Measurements from ENCODE around the gene CCDC196.

Gene CCDC196

GRCh38 chr14:66509874-66510273, 23.7 kb downstream of the CCDC196 start:
- TF ChIP-seq, protein P1, sequence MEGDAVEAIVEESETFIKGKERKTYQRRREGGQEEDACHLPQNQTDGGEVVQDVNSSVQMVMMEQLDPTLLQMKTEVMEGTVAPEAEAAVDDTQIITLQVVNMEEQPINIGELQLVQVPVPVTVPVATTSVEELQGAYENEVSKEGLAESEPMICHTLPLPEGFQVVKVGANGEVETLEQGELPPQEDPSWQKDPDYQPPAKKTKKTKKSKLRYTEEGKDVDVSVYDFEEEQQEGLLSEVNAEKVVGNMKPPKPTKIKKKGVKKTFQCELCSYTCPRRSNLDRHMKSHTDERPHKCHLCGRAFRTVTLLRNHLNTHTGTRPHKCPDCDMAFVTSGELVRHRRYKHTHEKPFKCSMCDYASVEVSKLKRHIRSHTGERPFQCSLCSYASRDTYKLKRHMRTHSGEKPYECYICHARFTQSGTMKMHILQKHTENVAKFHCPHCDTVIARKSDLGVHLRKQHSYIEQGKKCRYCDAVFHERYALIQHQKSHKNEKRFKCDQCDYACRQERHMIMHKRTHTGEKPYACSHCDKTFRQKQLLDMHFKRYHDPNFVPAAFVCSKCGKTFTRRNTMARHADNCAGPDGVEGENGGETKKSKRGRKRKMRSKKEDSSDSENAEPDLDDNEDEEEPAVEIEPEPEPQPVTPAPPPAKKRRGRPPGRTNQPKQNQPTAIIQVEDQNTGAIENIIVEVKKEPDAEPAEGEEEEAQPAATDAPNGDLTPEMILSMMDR (IDR thresholded peaks at IDR 0.05; ENCODE audit: low read depth, low read length, poor library complexity, severe bottlenecking): no peak
- TF ChIP-seq EZH2phosphoT487 (IDR thresholded peaks at IDR 0.05; ENCODE audit: borderline replicate concordance, low read length): no peak
- peaks cover 28% of the 10 kb centered on the region for H4K20me1 ChIP-seq (ENCODE audit: control insufficient read depth, insufficient read depth, low read depth, low read length)
- no peaks in the 10 kb centered on the region for H3K27me3 ChIP-seq (ENCODE audit: control insufficient read depth, low read length)
- peak overlapping the region; percentile 85 for H3K4me2 ChIP-seq (ENCODE audit: low read length)
- H3K9me2 ChIP-seq (replicated peaks; ENCODE audit: control insufficient read depth, low read length): no peaks in the 10 kb centered on the region
- H3K36me3 ChIP-seq (ENCODE audit: control insufficient read depth, low read length): peaks cover 6% of the 10 kb centered on the region; the same call in 1 of the 2 replicates
- no peak overlapping the region for H3K27ac ChIP-seq (ENCODE audit: low read depth, low read length)
- H3K79me2 ChIP-seq (ENCODE audit: control insufficient read depth, low read length): peaks cover 81% of the 10 kb centered on the region
- H3F3A ChIP-seq (ENCODE audit: control insufficient read depth, insufficient read depth): peaks cover 11% of the 10 kb centered on the region; the same call in 1 of the 2 replicates
- H3K9me3 ChIP-seq (ENCODE audit: control insufficient read depth, insufficient read depth, low read length): no peaks in the 10 kb centered on the region
- H3K4me1 ChIP-seq (ENCODE audit: control insufficient read depth, low read length): peaks cover 60% of the 10 kb centered on the region
- H3K4me3 ChIP-seq (ENCODE audit: low read length): peak overlapping the region; percentile 98

- Histone ChIP-seq H3K4me1 (ENCODE audit: control insufficient read depth, low read length) (peaks cover 56% of the 10 kb centered on the region), H4K20me1 (ENCODE audit: control insufficient read depth, insufficient read depth, low read depth, low read length) (peaks cover 29% of the 10 kb centered on the region), H3F3A (ENCODE audit: control insufficient read depth, insufficient read depth) (peaks cover 10% of the 10 kb centered on the region; the same call in 1 of the 2 replicates), H3K36me3 (ENCODE audit: control insufficient read depth, low read length) (peaks cover 6% of the 10 kb centered on the region; the same call in 1 of the 2 replicates), H3K9me2 (replicated peaks; ENCODE audit: control insufficient read depth, low read length) (no peaks in the 10 kb centered on the region), H3K79me2 (ENCODE audit: control insufficient read depth, low read length) (peaks cover 93% of the 10 kb centered on the region), H3K4me3 (ENCODE audit: low read length) (peak overlapping the region; percentile 11; the same call in 1 of the 2 replicates), H3K27ac (ENCODE audit: low read depth, low read length) (no peak overlapping the region), H3K27me3 (ENCODE audit: control insufficient read depth, low read length) (no peaks in the 10 kb centered on the region), H3K4me2 (ENCODE audit: low read length) (peak overlapping the region; percentile 55), H3K9me3 (ENCODE audit: control insufficient read depth, insufficient read depth, low read length) (no peaks in the 10 kb centered on the region)
- TF ChIP-seq, protein P1 (IDR thresholded peaks at IDR 0.05; ENCODE audit: low read depth, low read length, poor library complexity, severe bottlenecking): no peak
- no peak for TF ChIP-seq EZH2phosphoT487 (IDR thresholded peaks at IDR 0.05; ENCODE audit: borderline replicate concordance, low read length)
These were observed 25.7 kb downstream of the CCDC196 start for GRCh38 chr14:66511849-66512248.

GRCh38 chr14:66514213-66514612, 28.0 kb downstream of the CCDC196 start:
- H3K79me2 ChIP-seq (ENCODE audit: control insufficient read depth, low read length): peaks cover 98% of the 10 kb centered on the region

More at GRCh38 chr14:66514213-66514612, 28.0 kb downstream of the CCDC196 start:
- peaks cover 33% of the 10 kb centered on the region for H4K20me1 ChIP-seq (ENCODE audit: control insufficient read depth, insufficient read depth, low read depth, low read length)
- peaks cover 6% of the 10 kb centered on the region for H3K9me3 ChIP-seq (ENCODE audit: control insufficient read depth, insufficient read depth, low read length)
- H3K27ac ChIP-seq (ENCODE audit: low read depth, low read length): no peak overlapping the region
- H3K4me1 ChIP-seq (ENCODE audit: control insufficient read depth, low read length): peaks cover 70% of the 10 kb centered on the region
- H3K4me3 ChIP-seq (ENCODE audit: low read length): no peak overlapping the region
- 0 out of 2 replicates have a peak, but pooled peaks cover 4% of the 10 kb centered on the region for H3K36me3 ChIP-seq (ENCODE audit: control insufficient read depth, low read length)
- TF ChIP-seq, protein P1 (IDR thresholded peaks at IDR 0.05; ENCODE audit: low read depth, low read length, poor library complexity, severe bottlenecking): no peak
- TF ChIP-seq EZH2phosphoT487 (IDR thresholded peaks at IDR 0.05; ENCODE audit: borderline replicate concordance, low read length): no peak
- peaks cover 12% of the 10 kb centered on the region; the same call in 1 of the 2 replicates for H3F3A ChIP-seq (ENCODE audit: control insufficient read depth, insufficient read depth)
- no peak overlapping the region for H3K4me2 ChIP-seq (ENCODE audit: low read length)
- no peaks in the 10 kb centered on the region for H3K27me3 ChIP-seq (ENCODE audit: control insufficient read depth, low read length)
- no peaks in the 10 kb centered on the region for H3K9me2 ChIP-seq (replicated peaks; ENCODE audit: control insufficient read depth, low read length)
